Caki2 (cell line): ENCODE results near the gene PTCD2. TPM values are rescaled to one million over a fixed set of nuclear protein-coding genes. Genes with fewer than 3 reads are reported as not detected.
"Not testable (repeated sequence)": the region's sequence is repeated elsewhere in the genome, so short reads cannot be mapped to it uniquely, and the experiment has no call there.

Source experiments
- DNase-seq: peaks from one replicate; pipeline ENCODE4 v3.0.0-alpha.2; 2015; ENCODE audit warnings: low read depth
- in situ Hi-C: cut with HindIII; loops from 2 replicates; pipeline ENCODE4 v1.10.0; 2016; ENCODE audit warnings: low sequenced_read_pairs, low pct_unique_long_range_greater_than_20kb, mixed read lengths
- total RNA-seq: library from RNA; depleted of rRNA; stranded (reverse); fragments of >200 nt; shearing (Covaris generic); gene quantifications from 2 replicates; pipeline ENCODE4 v1.2.3, GENCODE V29; 2014; ENCODE audit warnings: low replicate concordance

Gene PTCD2
- total RNA-seq, 1 experiment from 2014 or later: 6.3 TPM

DNA sequence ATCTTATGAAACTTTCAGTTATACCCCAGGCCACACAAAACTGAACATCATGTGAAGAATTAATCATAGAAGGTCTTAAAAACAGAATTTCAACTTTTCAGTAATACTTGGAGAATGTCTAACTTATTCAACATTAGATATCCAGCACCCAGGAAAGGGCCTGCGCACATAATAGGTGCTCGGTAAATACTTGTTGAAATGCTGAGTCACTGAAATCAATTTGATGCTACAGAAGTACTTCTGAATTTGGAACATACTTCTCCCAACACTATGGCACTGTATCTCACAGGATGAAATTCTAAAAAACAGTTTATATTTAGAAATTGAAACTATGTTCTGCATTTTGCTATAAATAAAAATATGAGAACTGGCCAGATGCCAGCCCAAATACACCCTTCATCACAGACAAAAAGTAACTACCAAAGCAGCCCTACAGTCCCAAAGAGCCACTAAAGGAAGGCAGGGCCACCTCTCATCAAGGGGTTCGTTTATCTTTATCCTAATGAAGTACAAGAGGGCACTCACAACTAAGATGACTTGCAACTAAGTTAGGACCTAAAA, 26.6 kb upstream of the PTCD2 start:
- in situ Hi-C loops: no loop called here
- no peak for DNase-seq

DNA sequence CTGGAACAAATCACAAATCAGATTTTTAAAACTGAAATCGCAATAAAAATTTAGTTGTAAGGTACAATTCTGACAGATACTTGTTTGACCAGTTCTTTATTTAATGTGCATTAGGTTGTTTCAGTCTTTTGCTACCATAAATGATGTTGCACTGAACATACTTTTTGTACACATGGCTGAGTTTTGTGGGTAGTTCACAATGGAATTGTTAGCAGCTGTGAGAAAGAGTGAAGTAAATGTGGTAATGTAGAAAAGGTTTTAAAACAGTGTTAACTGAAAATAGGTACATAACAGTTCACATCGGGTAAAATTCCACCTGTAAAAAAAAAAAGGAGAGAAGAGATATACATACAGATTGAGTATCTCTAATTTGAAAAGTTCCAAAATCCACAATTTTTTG, 25.7 kb upstream of the PTCD2 start:
- in situ Hi-C loops: no loop called here

DNA sequence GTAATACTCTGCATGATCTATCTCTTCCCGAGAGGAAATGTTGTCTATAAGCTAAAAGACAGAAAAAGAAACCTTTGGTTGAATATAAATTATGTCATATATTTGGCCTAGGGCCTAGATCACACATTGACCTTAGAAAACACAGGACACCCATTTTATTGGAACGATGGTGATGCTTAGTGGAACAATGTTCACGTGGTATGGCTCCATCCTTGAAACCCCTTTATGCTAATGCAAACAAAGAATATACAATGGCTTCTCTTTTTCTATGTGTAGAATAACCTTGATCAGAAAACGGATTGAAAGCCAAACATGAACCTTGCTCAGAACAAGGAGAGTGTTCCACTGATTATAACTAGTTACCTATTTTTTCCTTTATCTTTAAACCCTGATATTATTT, 24.6 kb upstream of the PTCD2 start:
- in situ Hi-C loops: no loop called here

More for the DNA sequence above, 25.7 kb upstream of the PTCD2 start:
- no peak for DNase-seq

DNA sequence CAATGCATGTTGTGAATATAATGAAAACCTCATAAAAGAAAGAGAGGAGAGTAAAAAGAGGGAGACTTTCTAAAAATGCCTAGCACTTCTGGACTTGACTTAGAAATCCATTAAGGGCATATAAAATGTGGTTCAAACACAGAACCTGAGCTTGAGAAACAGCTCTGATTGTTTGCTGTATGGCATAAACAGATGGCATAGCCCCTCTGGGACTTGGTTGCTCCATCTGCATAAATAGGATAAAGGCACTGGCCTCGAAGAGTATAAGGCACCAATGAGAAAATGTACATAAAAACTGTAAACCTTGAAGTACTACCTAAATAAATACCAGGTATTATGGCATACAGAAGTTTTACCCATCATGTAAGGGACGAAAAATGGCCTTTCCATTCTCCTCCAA, 23.9 kb upstream of the PTCD2 start:
- in situ Hi-C loops: no loop called here

More for the DNA sequence above, 24.6 kb upstream of the PTCD2 start:
- no peak for DNase-seq

DNA sequence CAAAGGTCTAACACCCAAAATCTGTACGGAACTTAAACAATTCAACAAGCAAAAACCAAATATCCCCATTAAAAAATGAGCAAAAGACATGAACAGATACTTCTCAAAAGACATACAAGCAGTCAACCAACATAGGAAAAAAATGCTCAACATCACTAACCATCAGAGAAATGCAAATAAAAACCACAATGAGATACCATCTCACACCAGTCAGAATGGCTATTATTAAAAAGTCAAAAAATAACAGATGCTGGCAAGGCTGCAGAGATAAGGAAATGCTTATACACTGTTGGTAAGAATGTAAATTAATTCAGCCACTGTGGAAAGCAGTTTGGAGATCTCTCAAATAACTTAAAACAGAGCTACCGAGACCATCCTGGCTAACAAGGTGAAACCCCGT, 22.0 kb upstream of the PTCD2 start:
- in situ Hi-C loops: not testable (repeated sequence)

More for the DNA sequence above, 23.9 kb upstream of the PTCD2 start:
- DNase-seq: no peak

DNA sequence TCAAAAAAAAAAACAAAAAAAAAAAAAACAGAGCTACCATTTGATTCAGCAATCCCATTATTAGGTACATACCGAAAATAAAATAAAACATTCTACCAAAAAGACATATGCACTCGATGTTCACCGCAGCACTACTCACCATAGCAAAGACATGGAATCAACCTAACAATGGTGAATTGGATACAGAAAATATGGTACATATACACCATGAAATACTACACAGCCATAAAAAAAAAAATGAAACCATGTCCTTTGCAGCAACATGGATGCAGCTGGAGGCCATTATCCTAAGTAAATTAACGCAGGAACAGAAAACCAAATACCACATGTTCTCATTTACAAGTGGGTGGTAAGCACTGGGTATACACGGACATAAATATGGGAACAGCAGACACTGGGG, 21.5 kb upstream of the PTCD2 start:
- in situ Hi-C loops: no loop called here
- DNase-seq: no peak

More for the DNA sequence above, 22.0 kb upstream of the PTCD2 start:
- DNase-seq: not testable (repeated sequence)

DNA sequence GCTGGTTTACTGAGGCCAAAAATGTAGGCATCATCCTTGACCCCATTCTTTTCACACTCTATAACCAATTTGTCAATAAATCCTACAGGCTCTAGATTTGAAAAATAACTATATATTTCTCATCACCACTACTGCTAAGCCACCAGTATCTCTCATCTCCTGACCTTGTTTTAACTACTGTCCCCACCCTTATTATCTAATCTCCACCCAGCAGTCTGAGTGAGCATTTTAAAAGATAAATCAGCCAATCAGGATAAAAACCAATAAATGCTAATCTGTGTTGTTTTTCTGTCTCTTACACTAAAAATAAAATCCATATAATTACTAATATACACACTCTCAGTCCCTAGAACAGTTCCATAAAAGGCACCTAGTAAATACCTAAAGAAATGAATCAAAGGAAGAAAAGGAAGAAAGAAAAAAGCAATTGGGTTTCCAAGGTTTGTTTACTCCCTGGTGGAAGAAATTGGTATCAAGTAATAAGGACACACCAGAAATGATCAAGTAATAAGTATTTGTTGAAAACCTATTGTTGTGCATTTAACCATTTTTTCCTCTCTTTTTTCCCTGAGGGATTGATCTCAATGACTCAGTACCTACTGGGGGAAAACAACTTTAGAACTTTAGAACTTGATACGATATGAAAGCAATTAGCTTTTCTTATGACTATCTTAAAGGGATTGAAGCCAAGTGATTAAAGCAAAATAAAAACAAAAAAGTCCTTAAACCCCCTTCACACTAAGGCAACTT, 19.4 kb upstream of the PTCD2 start:
- DNase-seq: no peak
- in situ Hi-C loops: no loop called here

DNA sequence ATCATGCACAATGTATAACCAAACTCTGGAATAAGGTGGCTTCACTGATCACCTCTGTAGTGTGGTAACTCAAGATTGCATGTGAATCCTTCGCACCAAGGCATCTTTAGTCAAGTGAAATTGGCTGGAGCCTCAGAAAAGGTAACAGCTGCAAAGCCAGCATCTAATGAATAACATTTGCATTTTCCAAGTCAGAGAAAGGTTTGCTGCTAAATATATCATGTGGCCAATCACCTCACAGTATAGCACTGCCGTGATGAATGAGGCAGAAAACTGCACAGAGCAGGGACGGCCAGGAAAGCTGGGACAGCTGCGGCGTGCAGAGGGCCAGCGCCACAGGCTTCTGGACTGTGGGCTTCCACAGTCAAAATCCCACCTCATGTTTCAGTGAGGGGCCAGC, 18.6 kb upstream of the PTCD2 start:
- in situ Hi-C loops: no loop called here
- DNase-seq: no peak

DNA sequence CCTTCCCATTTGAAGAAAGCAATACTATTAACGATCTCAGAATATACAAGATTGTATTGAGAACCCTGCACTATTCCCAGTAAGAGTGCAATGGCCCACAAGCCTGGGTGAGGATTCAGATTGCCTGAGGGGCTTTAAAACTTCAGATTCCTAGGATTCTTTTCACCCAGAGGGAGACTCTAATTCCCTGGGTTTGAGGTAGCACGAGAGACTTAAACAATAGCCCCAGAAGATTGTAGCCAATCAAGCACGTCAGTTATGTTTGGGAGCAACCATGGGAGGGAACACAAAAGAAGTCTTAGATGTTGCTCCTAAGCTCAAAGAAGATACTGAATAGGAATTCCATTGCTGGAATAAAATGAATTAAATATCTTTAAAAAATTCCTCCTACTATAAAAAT, 18.0 kb upstream of the PTCD2 start:
- in situ Hi-C loops: no loop called here
- no peak for DNase-seq

DNA sequence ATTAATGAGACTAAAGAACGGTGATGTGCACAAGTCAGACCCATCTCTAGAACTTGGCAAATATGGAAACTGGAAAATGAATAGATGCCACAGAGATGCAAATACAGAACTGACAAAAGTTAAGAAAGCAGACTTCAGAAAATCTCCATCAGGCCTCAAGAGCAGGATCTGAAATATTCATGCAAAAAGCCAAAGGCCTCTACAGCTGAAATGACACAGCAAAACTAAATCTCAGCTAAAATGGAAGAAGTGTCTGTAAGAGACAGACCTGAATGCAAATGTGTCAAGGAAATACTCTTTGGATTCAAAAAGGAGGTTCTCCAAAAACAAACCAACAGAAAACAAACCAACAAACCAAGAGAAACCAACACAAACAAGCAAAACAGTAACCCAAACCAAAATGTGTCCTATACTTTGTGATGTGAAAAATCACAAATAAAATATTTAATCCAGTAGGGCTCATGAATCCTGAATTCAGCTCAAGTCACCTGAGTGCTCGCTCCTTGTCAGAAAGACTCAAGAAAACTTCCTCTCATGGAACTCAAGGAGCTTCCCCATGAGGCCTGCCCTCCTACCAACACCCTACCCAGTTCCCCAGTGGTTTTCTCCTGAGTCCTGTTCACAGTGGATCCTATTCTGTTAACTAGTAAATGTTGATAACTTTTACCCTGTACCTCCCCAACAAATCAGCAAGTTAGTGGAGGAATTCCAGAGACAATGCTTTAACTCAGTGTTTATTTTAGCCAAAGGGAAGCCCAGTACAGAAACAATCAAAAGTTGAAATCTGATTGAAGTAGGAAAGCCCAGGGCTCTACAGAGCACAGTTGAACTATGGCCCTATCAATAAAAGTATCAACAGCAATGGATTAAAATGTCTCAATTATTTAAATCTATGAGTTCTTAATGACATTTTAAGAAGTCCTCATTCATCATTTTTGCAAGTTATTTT, 14.7 kb upstream of the PTCD2 start:
- in situ Hi-C loops: no loop called here
- no peak for DNase-seq

DNA sequence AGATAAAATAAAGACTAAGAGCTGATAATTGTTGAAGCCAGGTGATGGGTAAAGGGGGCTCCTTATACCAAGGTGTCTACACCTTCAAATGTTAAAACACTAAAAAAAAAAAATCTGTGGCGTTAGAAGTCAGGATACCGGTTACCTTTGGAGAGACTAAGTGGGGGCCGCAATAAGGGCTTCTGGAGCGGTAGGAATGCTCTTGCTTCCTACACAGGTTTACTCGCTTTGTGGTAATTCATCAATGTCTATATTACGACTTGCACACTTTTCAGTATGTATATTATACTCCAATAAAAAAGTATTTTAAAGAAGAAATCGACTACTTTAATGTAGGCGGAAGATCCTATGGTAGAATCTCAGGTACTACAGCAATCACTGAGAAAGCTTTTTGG, 12.6 kb upstream of the PTCD2 start:
- in situ Hi-C loops: no loop called here

DNA sequence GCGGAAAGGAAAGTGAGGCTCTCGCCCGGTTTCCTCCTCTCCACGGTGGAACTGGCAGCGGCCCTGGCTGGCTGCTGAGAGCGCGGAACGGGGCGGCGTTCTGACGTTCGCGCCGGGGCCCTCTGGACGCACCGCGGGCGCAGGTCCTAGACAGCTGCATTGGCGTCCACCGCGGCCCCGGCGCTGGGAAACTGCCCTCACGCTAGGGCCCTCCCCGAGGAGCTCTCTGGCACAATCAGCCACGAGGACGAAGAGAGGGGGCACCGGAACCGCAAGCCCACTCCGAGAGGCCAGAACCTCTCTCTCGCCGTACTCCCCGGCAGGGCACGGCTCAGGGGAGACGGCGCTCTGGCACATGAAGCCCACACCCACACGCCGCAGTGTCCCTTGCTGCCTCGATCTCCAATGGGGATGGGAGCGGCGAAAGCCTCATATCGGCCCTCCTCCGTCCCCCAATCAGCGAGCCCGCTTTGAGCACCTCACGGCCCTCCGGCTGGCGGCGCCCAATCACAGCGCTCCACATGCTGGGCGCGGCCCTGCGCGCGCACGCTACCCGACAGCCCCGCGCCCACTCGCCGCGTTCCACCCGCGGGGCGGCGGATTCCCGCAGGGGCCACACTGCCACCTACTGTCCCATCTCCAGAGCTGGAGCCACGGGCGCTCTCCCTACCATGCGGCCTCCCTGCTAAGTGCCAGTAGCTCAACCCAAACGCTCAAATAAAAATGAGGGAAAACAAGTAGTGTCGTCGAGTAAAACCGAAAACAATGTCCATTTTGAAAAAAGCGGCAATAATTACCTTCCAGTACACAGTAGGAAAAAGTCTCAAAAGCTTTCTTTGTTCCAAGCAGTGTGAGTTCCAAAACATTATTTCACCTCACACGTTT, 12.0 kb upstream of the PTCD2 start:
- DNase-seq: peak; percentile 95
- in situ Hi-C loops: no loop called here

More for the DNA sequence above, 12.6 kb upstream of the PTCD2 start:
- DNase-seq: no peak

DNA sequence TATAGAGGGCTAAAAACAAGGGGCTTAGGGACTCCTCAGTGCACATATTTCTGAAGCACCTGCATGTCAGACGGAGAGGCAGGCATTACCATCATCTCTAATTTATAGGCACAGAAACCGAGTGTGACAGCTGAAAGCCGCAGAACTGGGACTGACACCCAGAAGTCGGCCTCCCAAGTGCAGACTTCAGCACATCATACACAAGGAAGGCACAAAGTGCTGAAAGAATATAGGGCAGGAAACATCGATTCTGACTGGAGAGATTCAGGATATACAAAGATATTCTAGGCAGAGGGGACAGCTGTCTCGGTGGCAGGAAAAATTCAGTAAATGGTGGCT, 11.4 kb upstream of the PTCD2 start:
- DNase-seq: no peak
- in situ Hi-C loops: no loop called here

DNA sequence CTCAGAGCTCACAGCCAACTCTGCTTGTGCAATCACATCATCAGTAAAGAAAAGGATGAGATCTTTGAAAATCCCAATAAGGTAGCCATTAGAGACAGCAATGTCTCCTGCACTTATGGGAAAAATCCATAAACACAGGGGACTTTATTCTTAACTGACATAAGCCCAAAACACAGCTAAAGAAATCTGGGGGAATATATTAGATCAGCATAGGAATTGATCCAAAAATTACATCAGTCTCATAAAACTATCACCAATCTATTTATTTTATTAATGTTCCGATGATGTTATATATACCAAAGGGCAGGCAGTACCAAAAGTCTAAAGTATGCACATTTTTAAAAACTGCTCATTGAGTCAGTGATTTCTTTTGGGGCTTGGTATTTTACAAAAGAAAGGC, 7.0 kb upstream of the PTCD2 start:
- in situ Hi-C loops: no loop called here
- no peak for DNase-seq

DNA sequence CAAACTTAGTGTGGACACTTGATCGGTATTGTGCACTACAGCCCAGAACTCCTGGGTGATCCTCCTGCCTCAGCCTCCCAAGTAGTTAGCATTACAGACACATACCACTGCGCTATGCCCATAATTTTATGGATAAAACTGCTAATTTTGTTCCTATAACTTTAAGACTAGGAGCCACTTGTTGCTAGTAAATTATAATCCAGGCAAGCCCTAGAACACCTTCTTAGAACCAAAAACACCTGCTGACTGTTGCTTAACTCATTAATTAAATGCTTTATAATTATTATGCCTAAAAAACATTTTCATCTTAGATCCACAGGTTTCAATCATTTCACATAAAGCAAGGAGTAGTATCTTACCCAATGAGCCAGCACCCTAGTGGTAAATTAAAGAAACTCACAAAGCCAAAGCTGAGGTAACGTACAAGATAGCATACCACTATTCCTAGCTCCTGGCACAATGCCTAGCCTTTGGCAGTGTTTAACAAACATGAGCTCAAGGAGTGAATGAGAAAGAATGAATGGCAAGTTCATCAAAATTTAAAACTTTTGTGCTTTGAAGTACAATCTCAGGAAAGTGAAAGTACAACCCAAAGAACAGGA, 5.5 kb upstream of the PTCD2 start:
- DNase-seq: no peak
- in situ Hi-C loops: no loop called here

DNA sequence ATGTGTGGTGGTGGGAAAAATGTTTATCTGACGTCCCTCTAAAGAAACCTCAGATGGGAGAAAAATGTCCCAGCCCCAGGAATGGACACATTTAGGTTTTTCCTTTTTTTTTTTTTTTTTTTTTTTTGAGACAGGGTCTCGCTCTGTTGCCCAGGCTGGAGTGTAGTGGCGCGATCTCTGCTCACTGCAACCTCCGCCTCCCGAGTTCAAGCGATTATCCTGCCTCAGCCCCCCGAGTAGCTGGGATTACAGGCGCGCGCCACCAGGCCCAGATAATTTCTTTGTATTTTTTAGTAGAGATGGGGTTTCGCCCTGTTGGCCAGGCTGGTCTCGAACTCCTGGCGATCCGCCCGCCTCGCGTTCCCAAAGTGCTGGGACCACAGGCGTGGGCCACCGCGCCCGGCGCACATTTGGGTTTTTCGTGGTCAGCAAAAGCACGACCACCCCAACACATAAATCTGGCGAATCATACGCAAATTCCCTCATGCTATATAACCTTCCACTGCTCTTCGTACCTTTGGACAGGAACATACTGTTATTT, 668 bp upstream of the PTCD2 start:
- in situ Hi-C loops, DNase-seq: not testable (repeated sequence)

DNA sequence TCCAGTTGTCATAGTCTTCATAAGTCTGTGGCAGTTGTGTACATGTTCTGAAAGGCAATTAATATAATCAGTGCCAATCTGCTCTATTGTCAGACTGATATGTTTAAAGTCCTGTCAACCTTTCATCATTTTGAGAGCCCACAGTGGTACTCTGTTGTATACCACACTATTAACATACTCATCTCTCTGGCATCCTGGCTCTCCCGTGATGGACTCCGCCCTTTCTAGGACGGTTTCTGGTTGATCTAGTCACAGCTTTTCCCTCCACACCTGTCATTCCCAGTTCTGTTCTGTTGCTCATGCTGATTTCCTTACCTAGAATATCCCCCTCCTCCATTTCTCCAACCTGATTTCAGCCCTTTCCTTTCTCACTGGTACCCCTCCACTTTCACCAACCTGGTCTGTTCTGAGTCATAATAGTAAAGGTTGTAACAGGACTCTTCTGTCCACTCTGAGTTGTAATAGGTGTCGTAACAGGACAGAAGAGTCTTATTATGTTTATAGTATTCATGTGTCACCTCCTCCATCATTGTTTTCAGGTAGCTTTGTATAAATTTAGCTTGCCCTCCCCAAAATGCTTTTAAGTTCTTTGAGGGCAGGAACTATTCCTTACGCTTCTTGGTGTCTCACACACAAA, 4.1 kb downstream of the PTCD2 start:
- peak; percentile 19 for DNase-seq
- in situ Hi-C loops: no loop called here
